Sigmoid colon (tissue), 4 donors: ENCODE data around the gene RSAD2.

ENCODE experiments used
- POLR2A ChIP-seq, 2 donors: fragments of 450-650 bp; IDR thresholded peaks; one replicate each; pipeline ENCODE4 v1.6.1; 2016; ENCODE audit warnings: antibody characterized with exemption in 2 of 2, mild to moderate bottlenecking in 2 of 2, moderate library complexity in 2 of 2
- POLR2AphosphoS5 ChIP-seq, 4 donors: sonication (generic); formaldehyde crosslinking; IDR thresholded peaks; one replicate each; pipeline ENCODE4 v1.6.1; 2017; ENCODE audit warnings: antibody characterized with exemption in 4 of 4
- TF ChIP-seq, protein P1 (sequence below), 4 experiments: fragments of 450-650 bp in 3 of 4; fragments of 200-600 bp in 1 of 4; IDR thresholded peaks; one replicate each; pipeline ENCODE4 v1.5.1; 2016 to 2019; ENCODE audit warnings: antibody characterized with exemption in 4 of 4, mild to moderate bottlenecking in 3 of 4, moderate library complexity in 2 of 4

DNA sequence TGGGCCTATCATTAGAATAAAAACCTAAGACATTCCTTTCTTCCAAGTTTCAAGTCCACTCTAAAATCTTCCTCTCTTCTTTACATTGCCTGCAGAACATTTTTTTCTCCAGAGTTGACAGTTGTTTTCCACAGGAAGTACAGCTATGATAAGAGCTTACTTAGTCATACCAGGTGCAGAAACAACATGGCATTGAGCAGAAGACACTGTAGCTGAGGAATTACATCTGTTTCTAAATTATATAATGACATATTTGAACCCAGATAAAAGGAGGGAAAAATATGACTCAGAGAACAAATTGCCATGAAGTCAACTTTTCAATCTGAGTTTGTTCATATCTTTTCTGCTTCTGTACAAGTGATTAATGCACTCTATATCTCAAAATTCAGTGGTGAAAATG is 42.1 kb upstream of the RSAD2 start:
- TF ChIP-seq, protein P1, sequence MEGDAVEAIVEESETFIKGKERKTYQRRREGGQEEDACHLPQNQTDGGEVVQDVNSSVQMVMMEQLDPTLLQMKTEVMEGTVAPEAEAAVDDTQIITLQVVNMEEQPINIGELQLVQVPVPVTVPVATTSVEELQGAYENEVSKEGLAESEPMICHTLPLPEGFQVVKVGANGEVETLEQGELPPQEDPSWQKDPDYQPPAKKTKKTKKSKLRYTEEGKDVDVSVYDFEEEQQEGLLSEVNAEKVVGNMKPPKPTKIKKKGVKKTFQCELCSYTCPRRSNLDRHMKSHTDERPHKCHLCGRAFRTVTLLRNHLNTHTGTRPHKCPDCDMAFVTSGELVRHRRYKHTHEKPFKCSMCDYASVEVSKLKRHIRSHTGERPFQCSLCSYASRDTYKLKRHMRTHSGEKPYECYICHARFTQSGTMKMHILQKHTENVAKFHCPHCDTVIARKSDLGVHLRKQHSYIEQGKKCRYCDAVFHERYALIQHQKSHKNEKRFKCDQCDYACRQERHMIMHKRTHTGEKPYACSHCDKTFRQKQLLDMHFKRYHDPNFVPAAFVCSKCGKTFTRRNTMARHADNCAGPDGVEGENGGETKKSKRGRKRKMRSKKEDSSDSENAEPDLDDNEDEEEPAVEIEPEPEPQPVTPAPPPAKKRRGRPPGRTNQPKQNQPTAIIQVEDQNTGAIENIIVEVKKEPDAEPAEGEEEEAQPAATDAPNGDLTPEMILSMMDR (IDR thresholded peaks at IDR 0.05) = no peak
- TF ChIP-seq POLR2AphosphoS5 (IDR thresholded peaks at IDR 0.05) (no peak), POLR2A (IDR thresholded peaks at IDR 0.05) (no peak)
